NCI-H1417 treated with DMSO at 0.1 percent for 48 hours (cell line): ENCODE measurements around the gene ADAMTS7.
A peak's percentile ranks its signal among the peaks of the same experiment; 100 is the strongest.
"Not testable (repeated sequence)": the region's sequence is repeated elsewhere in the genome, so short reads cannot be mapped to it uniquely, and the experiment has no call there.

Experiments
- DNase-seq: peaks from one replicate; lab custom pipeline; 2025; lab: John Stamatoyannopoulos, UW

The ADAMTS7 gene

DNA sequence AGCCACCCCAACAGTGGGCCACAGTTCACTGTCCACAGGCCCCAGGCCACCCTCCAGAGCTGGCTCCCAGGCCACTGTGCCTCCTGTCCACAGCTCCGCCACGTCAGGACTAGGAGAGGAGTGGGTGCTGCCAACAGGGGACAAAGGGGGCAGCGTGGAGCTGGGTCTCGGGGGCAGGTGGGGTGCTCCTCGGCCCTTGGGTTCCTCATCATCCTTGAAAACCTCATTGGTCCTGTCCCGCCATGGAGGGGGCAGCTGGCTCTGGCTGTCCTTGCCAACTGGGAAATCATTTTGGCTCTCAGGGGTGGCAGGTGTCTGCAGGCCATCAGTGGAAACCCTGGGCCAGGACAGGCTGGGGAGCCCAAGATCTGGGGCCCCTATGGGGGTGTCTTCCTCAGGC is 45.2 kb downstream of the ADAMTS7 start:
- no peak for DNase-seq

DNA sequence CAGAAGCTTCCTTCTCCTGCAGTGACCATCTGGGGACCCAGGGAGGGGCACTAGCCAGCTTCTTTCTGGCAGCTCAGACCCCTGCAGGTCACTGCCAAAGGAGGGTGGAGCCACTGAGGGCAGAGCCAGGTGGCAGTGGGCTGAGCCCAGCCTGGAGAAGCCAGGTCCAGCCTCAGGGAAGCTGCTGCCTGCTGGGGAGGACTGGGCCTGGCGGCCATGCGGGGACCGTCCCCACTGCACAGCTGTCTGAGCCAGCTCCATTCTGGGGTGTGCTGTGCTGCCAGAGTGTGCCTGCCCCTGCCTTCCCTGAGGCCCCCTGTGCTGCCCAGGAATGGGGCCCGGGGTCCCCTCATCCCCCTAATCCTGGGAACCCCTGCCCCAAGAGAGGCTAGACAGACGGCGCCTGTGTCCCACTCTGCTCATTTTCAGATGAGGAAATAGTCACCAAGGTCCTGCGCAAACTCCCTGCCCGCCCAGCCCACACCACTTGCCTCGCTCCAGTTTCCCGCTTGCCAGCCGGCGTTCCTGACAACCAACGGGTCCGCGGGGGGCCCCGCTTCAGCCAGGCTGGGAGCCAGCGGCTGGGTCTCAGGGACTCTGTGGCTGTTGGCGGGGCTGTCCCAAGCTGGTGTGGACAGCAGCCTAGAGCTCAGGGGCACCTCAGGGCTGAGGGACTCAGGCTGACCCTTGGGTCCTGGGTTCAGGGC is 46.0 kb downstream of the ADAMTS7 start:
- not testable (repeated sequence) for DNase-seq

DNA sequence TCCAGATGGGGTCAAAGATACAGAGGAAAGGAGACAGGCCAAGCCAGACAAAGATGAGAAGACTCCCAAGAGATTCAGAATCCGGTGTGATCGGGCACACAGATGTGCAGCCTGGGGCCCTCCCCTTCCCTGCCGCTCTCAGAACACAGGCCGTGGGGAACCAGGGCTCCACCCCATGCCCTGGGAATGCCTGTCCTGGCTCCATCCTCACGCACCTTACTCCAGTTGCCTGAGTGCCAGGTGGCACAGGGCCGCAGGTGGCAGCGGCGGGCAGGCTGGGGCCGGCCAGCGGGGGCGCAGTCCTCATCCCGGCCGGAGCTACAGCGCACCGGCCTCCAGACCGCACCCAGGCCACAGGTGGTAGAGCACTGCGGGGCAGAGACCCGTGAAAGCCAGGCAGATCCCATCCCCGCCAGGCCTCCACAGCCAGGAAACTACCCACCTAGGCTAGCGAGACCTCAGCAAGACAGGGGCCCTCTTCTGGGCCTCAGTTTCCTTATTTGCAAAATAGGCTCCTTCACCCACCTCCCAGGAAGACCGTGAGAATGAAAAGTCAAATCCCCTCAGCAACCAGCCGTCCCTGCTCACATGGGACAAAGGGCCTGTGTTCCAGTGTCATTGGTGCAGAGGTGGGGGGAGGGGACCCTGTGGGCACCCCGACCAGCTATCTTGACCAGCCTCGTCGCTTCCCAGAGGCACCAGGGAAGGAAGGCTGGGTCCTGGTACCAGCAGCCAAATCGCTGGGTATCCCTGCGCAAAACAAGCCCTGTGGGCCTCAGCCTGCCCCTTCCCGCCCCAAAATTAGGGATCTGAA is 46.7 kb downstream of the ADAMTS7 start:
- DNase-seq = not testable (repeated sequence)

DNA sequence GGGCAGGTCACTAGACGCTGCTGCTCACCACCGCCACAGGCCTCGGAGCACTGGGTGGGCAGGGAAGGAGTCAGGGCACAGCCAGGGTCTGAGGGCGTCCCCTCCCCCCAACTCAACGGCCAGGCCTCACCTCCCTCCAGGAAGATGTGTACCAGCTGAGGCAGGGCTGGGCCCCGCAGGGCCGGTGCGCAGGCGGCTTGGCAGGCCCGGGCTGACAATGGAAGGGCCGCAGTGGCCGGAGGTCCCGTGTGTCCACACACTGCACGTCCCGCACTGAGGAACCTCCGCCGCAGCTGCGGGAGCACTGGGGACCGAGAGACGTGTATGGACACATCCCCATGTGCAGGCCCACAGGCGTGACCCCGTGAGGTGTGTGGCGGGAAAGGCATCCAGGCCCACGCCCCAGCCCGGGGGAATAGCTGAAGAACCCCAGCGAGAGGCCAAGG is 47.4 kb downstream of the ADAMTS7 start:
- no peak for DNase-seq

DNA sequence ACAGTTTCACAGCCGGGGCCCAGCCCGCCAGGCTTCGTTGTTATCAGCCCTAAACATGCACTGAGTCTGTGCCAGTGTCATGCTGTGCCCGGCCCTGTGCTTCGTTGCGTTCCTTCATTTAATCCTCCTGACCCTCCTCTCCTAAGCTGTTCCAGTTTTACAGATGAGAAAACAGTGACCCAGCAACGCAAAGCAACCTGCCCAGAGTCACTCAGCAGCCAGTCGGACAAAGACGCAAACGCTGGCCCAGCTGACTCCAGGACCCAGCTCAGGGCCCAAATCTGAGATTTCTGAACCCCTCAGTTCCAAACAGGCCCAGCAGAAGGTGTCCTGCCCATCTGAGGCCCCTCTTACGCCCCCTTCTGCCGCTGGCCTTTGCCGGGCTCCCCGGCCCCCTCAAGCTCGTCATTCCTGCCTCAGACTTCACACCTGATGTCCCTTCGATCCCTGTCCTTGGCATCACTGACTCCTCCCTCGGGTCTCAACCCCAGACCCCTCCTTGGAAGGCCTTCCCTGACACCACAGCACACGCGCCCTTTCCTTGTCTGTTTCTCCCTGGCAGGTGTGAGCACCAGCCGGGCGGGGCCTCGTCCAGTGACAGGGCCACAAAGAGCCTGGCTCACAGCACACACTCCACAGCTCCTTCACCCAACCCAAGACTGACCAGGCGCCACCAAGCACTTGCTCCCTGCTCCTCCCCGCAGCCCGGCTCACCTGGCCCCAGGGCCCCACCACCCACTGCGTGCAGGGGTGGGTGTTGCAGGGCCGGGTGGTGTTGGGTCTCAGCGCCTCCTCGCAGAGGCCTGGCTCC is 48.1 kb downstream of the ADAMTS7 start:
- DNase-seq = no peak

DNA sequence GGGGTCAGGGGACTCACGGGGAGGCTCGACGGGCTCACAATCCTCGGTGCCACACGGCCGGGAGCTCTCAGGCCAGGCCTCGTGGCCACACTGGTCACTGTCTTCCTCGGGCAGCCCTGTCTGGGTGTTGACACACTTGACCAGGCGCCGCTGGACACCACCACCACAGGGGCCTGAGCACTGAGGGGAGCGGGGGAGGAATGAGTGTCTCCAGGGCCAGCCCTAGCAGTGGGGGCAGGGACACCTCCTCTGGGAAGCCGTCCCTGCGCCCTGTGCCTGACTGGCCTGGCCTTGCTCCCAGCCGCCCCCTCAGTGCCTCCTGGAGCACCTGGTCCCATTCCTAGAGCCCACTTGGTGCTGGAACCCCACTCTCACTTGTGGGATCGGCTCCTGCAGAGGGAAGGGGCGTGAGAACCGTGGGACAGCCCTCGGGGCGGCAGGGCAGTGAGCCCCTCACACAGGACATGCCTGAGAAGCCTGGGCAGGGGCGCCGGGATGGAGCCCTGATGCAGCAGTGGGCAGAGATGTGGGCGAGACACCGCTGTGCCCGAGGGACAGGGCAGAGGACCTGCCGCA is 48.8 kb downstream of the ADAMTS7 start:
- not testable (repeated sequence) for DNase-seq

DNA sequence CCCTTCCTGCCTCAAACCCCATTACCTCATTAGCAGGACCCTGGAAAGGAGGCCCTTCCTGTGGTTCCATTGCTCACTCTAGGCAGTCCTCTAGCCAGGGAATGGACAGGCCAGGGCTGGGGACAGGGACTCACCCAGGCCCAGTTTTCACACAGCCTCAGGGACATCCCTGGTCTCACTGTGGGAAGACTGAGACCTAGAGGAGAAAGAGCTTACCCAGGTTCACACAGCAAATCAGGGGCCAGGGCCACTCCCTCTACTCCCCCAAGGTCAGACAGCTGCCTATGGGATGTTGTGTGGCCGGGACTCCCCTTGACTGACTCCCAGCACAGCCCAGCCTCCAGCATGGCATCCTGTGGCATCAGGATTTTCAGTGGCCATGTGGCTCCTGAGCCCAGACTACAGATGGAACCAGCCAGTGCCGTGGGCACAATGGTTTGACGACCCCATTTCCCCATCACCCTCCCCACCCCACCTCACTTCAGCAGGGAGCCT is 49.3 kb downstream of the ADAMTS7 start:
- DNase-seq = no peak

DNA sequence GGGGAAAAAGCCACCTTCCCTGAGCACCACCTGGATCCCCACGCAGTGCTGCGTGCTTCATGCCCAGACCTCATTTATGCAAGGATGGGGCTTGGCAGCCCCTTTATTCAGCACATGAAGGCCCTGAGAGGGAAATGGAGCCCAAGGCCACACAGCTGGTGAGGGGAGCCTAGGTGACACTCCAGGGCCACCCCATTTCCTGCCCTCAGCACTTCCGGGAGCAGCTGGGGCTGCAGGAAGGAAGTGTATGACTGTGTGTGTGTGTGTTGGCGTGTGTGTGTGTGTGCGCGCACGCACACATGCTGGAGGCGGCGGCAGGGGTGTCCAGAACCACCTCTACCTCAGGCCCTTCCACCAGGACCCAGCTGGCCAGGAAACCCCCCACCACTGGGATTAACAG is 49.8 kb downstream of the ADAMTS7 start:
- not testable (repeated sequence) for DNase-seq

DNA sequence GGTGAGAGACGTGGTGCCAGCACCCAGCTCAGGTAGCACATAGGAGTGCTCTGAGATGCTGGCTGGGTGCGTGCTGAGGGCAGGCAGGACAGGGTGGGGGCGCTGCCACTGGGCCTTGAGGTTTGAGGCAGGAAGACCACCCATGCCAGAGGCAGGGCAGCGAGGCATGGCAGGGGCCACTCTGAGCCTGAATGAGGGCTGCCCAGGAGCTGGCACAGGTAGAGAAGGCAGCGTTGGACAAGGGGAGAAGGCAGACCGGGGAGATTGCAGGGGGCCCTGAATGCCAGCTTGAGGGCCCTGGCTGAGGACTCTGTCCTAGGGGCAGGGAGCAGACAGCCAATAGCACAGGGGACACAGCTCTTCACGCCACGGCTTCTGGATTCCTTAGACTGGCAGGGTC is 50.2 kb downstream of the ADAMTS7 start:
- DNase-seq = no peak

DNA sequence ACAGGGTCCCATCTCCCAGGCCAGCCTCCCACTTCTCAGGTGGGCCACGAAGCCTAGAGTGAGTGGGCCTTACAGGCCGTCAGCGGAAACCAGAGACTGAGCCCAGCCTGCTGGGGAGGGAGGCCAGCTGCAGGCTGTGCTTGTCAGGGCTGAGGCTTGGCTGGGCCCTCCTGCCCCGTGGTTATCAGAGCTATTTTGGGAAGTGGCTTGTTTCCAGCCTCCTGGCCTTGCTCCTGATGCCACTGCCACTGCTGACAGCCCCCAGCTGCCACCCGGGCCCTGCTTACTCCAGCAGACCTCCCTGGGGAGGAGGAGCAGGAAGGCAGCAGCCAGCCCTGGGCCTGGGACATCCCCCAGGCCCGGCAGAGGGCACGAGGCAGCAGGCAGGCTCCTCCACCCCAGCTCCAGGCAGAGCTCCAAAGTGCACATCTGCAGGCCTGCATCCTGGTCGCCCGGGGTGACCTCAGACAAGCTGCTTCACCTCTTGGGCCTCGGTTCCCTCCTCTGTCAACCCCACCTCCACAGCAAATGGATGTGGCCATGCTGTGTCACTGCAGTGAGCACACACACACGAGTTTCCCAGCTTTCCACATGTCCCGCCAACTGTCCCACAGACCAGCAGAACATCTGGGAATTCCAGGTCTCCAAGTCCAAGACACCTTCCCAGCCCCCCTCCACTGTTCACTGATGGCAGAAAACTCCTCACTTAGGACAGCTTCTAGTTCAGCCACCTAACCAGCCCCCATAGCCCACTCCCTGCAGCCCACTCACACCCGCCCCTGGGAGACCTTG is 51.0 kb downstream of the ADAMTS7 start:
- not testable (repeated sequence) for DNase-seq

DNA sequence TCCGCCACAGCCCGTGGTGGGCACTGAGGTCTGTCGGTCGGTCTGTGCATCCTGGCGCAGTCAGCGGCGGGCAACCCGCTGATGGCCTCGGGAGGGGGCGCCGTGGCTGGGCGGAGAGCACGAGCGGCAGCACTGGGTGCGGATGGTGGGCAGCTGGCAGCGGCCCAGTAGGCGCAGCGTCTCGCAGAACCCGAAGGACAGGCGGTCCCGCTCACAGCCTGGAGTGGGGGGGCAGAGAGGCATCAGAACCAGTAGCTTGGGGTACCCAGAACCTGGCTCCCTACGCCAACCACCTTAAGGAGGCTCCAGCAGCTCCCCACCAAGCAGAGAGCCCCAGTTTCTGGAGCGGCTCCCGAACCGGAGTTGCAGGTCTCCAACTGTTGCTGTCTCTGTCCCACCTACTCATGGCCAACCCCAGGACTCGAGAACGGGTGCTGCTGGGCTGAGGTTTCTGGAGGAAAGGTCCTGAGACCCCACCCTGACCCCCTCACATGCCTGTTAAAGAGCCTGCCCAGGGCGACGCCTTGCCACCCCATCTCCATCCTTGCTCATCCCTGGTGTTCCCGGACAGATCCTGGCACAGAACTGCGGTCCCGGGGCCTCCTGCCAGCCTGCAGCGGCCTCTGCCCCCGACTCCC is 51.8 kb downstream of the ADAMTS7 start:
- not testable (repeated sequence) for DNase-seq

DNA sequence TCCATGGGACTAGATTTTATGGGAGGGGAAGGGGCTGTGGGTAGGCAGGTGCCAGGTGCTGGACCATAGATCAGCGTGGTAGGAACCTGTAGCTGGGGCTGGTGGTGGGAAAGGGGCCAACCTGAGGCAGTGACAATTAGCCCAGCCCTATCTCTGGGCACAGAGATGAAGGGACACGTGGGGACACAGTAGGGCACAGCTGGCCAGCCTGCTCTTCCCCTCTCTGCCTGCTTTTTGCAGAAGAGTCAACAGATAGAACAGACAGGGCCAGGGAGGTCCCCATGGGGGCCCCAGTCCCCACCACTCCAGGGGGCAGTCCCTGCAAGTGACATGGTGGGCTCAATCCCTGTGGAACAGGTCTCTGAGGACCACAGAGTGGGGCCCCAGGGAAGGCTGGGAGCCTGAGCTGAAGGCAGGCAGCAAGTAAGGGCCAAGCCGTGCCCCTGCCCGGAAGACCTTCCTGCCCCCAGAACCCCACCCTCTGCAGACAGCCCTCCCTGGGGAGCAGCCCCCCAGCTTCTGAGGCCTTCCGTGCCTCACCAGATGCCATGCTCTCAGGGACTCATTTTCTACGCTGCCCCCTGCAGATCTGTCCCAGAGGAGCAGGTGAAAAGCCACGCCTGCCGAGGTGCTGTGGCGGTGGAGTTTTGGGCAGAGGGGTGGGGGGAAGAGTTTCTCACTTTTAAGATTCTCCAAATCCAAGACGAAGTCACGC is 52.6 kb downstream of the ADAMTS7 start:
- DNase-seq = not testable (repeated sequence)

DNA sequence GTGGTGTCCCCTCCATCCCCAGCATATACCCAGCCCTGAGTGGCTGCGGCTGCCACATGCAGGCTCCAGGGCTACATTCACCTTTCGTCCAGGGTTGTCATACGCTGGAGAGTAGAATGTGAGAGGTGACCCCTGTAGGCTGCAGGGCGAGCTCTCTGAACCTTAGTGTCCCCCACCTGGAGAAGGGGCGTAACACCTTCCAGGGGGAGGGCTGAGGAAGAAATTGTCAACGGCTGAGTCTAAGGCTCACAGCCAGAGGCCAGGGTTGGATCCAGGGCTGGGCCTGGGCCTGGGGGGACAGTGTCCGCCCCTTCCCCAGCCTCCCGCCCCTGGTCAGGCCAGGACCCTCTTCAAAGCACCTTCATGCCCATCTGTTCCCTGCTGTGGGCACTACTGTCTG is 53.2 kb downstream of the ADAMTS7 start:
- not testable (repeated sequence) for DNase-seq

DNA sequence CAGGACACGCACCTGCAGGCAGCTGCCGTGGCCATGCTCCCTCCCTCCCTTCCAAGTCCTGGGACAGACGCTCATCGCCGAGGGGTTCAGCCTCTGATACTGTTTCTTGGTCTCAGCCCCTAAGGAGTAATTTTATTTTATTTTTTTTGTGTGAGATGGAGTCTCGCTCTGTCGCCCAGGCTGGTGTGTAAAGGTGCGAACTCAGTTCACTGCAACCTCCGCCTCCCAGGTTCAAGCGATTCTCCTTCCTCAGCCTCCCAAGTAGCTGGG is 53.7 kb downstream of the ADAMTS7 start:
- no peak for DNase-seq

DNA sequence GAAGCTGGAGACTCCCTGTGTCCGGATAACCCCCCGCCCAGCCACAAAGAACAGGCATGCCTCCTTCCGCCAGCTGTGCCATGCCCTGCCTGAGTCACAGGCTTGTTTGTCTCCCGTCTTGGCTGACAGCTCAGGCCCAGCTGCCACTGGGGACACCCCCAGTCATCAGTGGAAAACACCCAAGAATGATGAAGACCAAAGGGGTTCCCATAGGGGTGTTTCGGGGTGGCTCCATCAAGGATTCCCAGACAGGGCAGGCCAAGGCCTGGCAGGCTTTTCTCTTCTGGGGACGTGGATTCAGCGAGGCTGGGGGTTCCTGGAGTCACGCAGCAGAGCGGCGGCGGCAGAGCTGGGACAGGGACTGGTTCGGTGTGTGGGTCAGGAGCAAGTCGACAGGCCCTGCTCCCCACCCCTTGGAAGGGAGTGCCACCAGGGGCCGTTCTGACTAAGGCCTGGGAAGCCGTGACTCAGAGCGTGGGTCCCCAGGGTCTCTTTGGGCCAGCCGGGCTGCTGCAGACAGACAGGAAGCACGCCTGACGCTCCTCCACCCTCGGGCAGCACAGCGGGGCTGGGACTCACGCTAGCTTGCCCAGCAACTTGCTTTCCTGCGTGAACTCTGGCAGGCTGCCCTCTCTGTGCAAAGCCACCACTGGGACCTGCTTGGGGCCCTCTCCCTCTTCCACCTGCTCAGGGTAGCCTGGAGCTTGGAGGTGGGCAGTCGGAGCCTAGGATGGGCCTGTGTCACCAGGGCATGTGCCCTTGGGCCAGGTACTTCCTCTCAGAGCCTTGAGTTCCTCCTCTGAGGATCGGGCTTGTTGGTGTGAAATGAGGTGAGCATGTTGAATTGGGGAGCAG is 54.3 kb downstream of the ADAMTS7 start:
- DNase-seq = not testable (repeated sequence)

DNA sequence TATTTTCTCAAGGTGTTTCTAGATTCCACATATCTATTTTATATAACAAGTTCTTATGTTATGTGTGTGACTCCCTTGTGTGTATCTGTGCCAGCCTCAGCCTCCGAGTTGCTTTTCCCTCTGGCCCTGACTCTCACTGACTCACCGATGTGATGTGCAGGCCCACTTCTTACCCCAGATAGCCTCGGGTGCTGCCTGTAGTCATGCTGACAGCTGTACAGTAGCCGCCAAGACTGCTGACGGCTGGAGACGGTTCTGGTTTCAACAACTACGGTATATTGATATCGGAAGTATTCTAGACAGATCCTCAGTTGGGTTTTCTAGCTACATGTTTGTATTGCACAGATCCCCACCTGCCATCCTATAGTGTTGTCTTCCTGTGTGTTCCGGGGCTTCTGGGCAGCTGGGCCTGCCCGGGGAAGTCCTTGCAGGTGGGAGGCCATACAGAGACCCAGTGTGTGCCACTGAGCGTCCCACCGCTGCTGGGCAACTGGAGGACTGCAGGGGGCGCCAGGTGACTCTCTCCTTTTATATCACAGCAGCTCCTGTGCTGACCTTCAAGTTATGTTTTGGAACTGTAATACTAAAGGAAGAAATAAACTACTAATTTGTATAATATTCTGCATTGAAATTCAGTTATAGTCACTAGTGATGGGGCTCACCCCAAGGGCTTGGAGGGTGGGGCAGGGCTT is 55.2 kb downstream of the ADAMTS7 start:
- DNase-seq = peak; percentile 19

DNA sequence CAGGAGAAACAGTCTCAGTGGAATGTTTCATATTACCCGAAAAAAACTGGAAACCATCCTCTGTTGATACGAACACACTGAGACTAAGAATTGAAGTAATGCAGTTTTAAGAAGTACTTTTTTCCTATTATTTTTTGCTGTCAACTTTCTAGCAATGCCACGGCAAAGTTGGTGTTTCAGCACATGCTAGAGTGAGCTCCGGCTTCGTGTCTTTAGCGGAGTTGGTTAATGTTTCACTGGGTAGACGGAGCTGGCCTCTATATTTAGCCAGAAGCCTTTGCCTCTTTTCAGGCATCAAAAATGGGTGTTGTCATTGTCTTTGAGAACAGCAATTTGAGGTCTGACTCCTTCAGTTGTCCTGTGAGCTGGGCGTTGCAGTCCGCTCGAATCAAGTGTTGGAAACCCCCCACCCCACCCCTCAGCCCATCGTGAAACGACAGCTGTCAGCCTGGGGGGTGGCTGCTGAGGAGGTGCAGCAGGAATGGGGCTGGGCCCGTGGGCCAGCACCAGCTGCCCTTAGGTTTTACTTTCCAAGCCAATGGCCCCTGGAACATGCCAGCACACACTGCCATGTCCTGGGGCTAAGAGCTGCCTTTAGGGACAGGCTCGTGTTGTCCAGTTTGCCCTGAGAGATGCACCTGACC is 56.5 kb downstream of the ADAMTS7 start:
- not testable (repeated sequence) for DNase-seq
